HepG2 (cell line): ENCODE data around the gene DEPDC5. TPM values are rescaled to one million over a fixed set of nuclear protein-coding genes. Genes with fewer than 3 reads are reported as not detected.
"Not testable (repeated sequence)": the region's sequence is repeated elsewhere in the genome, so short reads cannot be mapped to it uniquely, and the experiment has no call there.

Experiments
- ATAC-seq: fragments of 200-7000 bp; cut with Tn5 transposase; 3 replicates; pipeline ENCODE4 v1.9.1; 2020; ENCODE audit warnings: mild to moderate bottlenecking, moderate library complexity
- BruUV-seq: library from RNA; stranded (reverse); fragments of 400-500 nt; replicated peaks from 2 replicates; lab custom pipeline; 2021; lab: Mats Ljungman, UMichigan
- CTCF ChIA-PET: fragments of 300-600 bp; formaldehyde crosslinking; extraction: SDS; loops from one replicate; lab custom pipeline; 2021; ENCODE audit warnings: low total read pairs, inconsistent platforms, low intra/inter-chr PET ratio; lab: Yijun Ruan, JAX
- POLR2A ChIA-PET: fragments of 350-600 bp; sonication (Branson Sonifier 250); formaldehyde crosslinking; loops from one replicate; lab custom pipeline; 2020; ENCODE audit warnings: antibody characterized with exemption, inconsistent platforms; lab: Yijun Ruan, JAX
- DNase-seq: peaks from one replicate; pipeline ENCODE4 v3.0.0-alpha.2; 2015; ENCODE audit warnings: low spot score
- FAIRE-seq: peaks from 3 replicates; lab custom pipeline; 2011; peaks lifted over from hg19 to GRCh38; lab: Jason Lieb, UNC
- H2AFZ ChIP-seq: one replicate; pipeline ENCODE4 v1.6.1; 2011; ENCODE audit warnings: low read length, inconsistent platforms
- H3K27ac ChIP-seq: fragments of 300-600 bp; 3 replicates; pipeline ENCODE4 v1.8.0; 2011; ENCODE audit warnings: mixed run types, mild to moderate bottlenecking, mixed read lengths, low read length, inconsistent platforms; ENCODE audit not compliant: insufficient read depth; ENCODE audit errors: extremely low read length
- H3K27me3 ChIP-seq, 2 experiments: fragments of 200-600 bp in 1 of 2; 2 replicates in 1 of 2; 3 replicates in 1 of 2; pipeline versions ENCODE4 v1.6.0 to v1.8.0; 2011; ENCODE audit warnings: low read length in 2 of 2, mild to moderate bottlenecking in 2 of 2, moderate library complexity in 2 of 2, inconsistent platforms in 1 of 2; ENCODE audit not compliant: insufficient read depth in 2 of 2, control insufficient read depth in 1 of 2
- H3K36me3 ChIP-seq, 2 experiments: fragments of 200-600 bp in 1 of 2; replicated peaks in 1 of 2; 2 replicates in 1 of 2; 3 replicates in 1 of 2; pipeline versions ENCODE4 v1.5.1 to v1.8.0; 2011; ENCODE audit warnings: low read length in 2 of 2, inconsistent platforms in 1 of 2; ENCODE audit not compliant: insufficient read depth in 2 of 2, control insufficient read depth in 1 of 2
- H3K4me1 ChIP-seq: 2 replicates; pipeline ENCODE4 v1.5.1; 2012; ENCODE audit warnings: low read length, inconsistent platforms; ENCODE audit not compliant: insufficient read depth
- H3K4me2 ChIP-seq: 2 replicates; pipeline ENCODE4 v1.6.0; 2011; ENCODE audit warnings: low read depth, low read length, inconsistent platforms
- H3K4me3 ChIP-seq, 3 experiments: fragments of 200-600 bp in 1 of 3; sonication (generic), shearing (Covaris generic) in 1 of 3; replicated peaks in 1 of 3; 2 replicates each; pipeline ENCODE4 v1.5.1; 2011 to 2016; ENCODE audit warnings: low read length in 3 of 3, inconsistent platforms in 2 of 3, low read depth in 2 of 3, mild to moderate bottlenecking in 2 of 3, control low read depth in 1 of 3, mixed read lengths in 1 of 3; ENCODE audit not compliant: insufficient read depth in 1 of 3
- H3K79me2 ChIP-seq: one replicate; pipeline ENCODE4 v1.6.1; 2011; ENCODE audit warnings: low read length, inconsistent platforms; ENCODE audit not compliant: insufficient read depth
- H3K9ac ChIP-seq: 2 replicates; pipeline ENCODE4 v1.6.0; 2011; ENCODE audit warnings: mild to moderate bottlenecking, low read depth, low read length, inconsistent platforms; ENCODE audit not compliant: insufficient read depth
- H3K9me3 ChIP-seq: 2 replicates; pipeline ENCODE4 v1.5.1; 2012; ENCODE audit warnings: mild to moderate bottlenecking, low read length
- H4K20me1 ChIP-seq: 2 replicates; pipeline ENCODE4 v1.6.0; 2011; ENCODE audit warnings: inconsistent platforms, mild to moderate bottlenecking, low read length, moderate library complexity; ENCODE audit not compliant: insufficient read depth
- ATF7-NPFF ChIP-seq: sonication (generic); formaldehyde crosslinking; IDR thresholded peaks from 2 replicates; pipeline ENCODE4 v1.8.1; 2023; ENCODE audit warnings: mild to moderate bottlenecking, low read depth, missing genetic modification reagents, moderate library complexity
- BCL3 ChIP-seq: sonication (generic); formaldehyde crosslinking; IDR thresholded peaks from 2 replicates; pipeline ENCODE4 v1.5.1; 2020; ENCODE audit warnings: mild to moderate bottlenecking, missing genetic modification reagents, moderate library complexity
- CBFB ChIP-seq: sonication (generic); formaldehyde crosslinking; IDR thresholded peaks from 2 replicates; pipeline ENCODE4 v1.4.0; 2020; ENCODE audit warnings: missing genetic modification reagents
- JARID2 ChIP-seq: sonication (generic); formaldehyde crosslinking; IDR thresholded peaks from 2 replicates; pipeline ENCODE4 v1.8.1; 2023; ENCODE audit warnings: missing genetic modification reagents, inconsistent platforms; ENCODE audit not compliant: insufficient replicate concordance
- MEF2D ChIP-seq: sonication (generic); formaldehyde crosslinking; IDR thresholded peaks from 2 replicates; pipeline ENCODE4 v1.5.1; 2020; ENCODE audit warnings: mild to moderate bottlenecking, missing genetic modification reagents
- SRSF1 ChIP-seq: fragments of 200-400 bp; formaldehyde crosslinking; optimal IDR thresholded peaks from 2 replicates; pipeline ENCODE3; 2017; ENCODE audit warnings: mild to moderate bottlenecking, low read depth, low read length, moderate library complexity
- THAP11 ChIP-seq: IDR thresholded peaks from 2 replicates; pipeline ENCODE4 v1.6.1; 2016; ENCODE audit warnings: missing biosample characterization, missing genetic modification reagents
- ZNF10 ChIP-seq: sonication (generic); formaldehyde crosslinking; IDR thresholded peaks from 2 replicates; pipeline ENCODE4 v1.4.0; 2020; ENCODE audit warnings: mild to moderate bottlenecking, low read depth, missing genetic modification reagents, borderline replicate concordance
- ZNF552 ChIP-seq: sonication (generic); formaldehyde crosslinking; IDR thresholded peaks from 2 replicates; pipeline ENCODE4 v1.9.0; 2022; ENCODE audit warnings: missing genetic modification reagents, mild to moderate bottlenecking, borderline replicate concordance
- ZNF713 ChIP-seq: sonication (generic); formaldehyde crosslinking; IDR thresholded peaks from 2 replicates; pipeline ENCODE4 v1.4.0; 2020; ENCODE audit warnings: mild to moderate bottlenecking, missing genetic modification reagents
- WGBS: methylation state at CpG from one replicate; pipeline ENCODE4 v1.1.6; 2017; ENCODE audit warnings: low lambda C conversion rate; 5-methylcytosine and 5-hydroxymethylcytosine counted together
- in situ Hi-C: cut with HindIII; loops from 2 replicates; pipeline ENCODE4 v1.10.0; 2017; ENCODE audit warnings: low pct_unique_long_range_greater_than_20kb; ENCODE audit not compliant: extremely low pct_ligation_motif_present
- intact Hi-C: fragments of 100-400 bp; cut with micrococcal nuclease; formaldehyde crosslinking; loops from one replicate; pipeline ENCODE4 v1.10.0; 2022; ENCODE audit not compliant: unreplicated experiment
- polyA plus RNA-seq, 8 experiments: library from polyadenylated mRNA; depleted of rRNA in 3 of 8; stranded (reverse) in 7 of 8; unstranded in 1 of 8; fragments of >200 nt; fragmentation: Illumina TruSeq in 4 of 8; extraction: Trizol in 4 of 8; gene quantifications; 2 replicates each; pipeline versions ENCODE4 v1.2.1 to v1.2.3, GENCODE V29; 2011 to 2016; ENCODE audit warnings: low read depth in 4 of 8, missing spikeins in 1 of 8, mixed read lengths in 1 of 8; ENCODE audit not compliant: insufficient read depth in 1 of 8
- total RNA-seq, 5 experiments: library from RNA; depleted of rRNA; stranded (reverse); fragments of >200 nt; fragmentation: Illumina TruSeq; extraction: Trizol; gene quantifications; 2 replicates each; pipeline ENCODE4 v1.2.3, GENCODE V29; 2016; ENCODE audit warnings: low read depth in 1 of 5

DEPDC5 gene
- total and polyA plus RNA-seq, 2 of the 13 experiments (the other 11 are each of a cell fraction or from before 2014, with no cell fraction given) = 9.8 to 12.4 TPM

GRCh38 chr22:31800065-31800464 lies 46.2 kb downstream of the DEPDC5 start (continued):
- TF ChIP-seq ZNF713 (no peak), SRSF1 (no peak), ATF7-NPFF (CRISPR knock-in tag) (no peak)

DNA sequence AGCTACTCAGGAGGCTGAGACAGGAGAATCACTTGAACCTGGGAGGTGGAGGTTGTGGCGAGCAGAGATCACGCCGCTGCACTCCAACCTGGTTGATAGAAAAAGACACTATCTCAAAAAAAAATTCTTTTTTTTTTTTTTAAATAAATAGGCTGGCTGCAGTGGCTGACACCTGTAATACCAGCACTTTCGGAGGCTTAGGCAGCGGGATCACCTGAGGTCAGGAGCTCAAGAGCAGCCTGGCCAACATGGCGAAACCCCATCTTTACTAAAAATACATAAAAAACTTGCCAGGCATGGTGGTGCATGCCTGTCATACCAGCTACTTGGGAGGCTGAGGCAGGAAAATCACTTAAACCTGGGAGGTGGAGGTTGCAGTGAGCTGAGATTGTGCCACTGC lies 47.0 kb downstream of the DEPDC5 start:
- H3K27ac ChIP-seq, H3K27me3 ChIP-seq, FAIRE-seq, DNase-seq, in situ Hi-C loops, ATAC-seq, H3K4me1 ChIP-seq, CTCF ChIA-PET, intact Hi-C loops, H3K4me3 ChIP-seq, POLR2A ChIA-PET, H3K4me2 ChIP-seq, BruUV-seq, H3K9me3 ChIP-seq, H2AFZ ChIP-seq, H4K20me1 ChIP-seq, H3K9ac ChIP-seq, H3K79me2 ChIP-seq: not testable (repeated sequence)
- peaks cover 4 to 51% of the 10 kb centered on the region in 2 experiments; a peak in 4 of 5 replicates for H3K36me3 ChIP-seq
- 98% methylated on average over 6 of the region's 6 CpGs for WGBS

- POLR2A ChIA-PET = no interaction called here
Observed at GRCh38 chr22:31802575-31802974, 48.8 kb downstream of the DEPDC5 start.

More at GRCh38 chr22:31802575-31802974, 48.8 kb downstream of the DEPDC5 start:
- WGBS = 90% methylated on average over 7 of the region's 7 CpGs
- in situ Hi-C loops (no loop called here), intact Hi-C loops (no loop called here)
- no peak overlapping the region for H2AFZ ChIP-seq
- H3K27me3 ChIP-seq = no peaks in the 10 kb centered on the region; a peak in 1 of 5 replicates
- CTCF ChIA-PET = no interaction called here
- BruUV-seq = no TSS peak
- TF ChIP-seq THAP11 (CRISPR knock-in tag) = no peak
- TF ChIP-seq BCL3 (CRISPR knock-in tag) = no peak
- TF ChIP-seq MEF2D (CRISPR knock-in tag) = no peak
- no peak for TF ChIP-seq JARID2 (CRISPR knock-in tag)
- no peak for TF ChIP-seq CBFB (CRISPR knock-in tag)
- no peak for TF ChIP-seq ZNF10 (CRISPR knock-in tag)
- TF ChIP-seq ZNF552 (CRISPR knock-in tag) = no peak
- no peak overlapping the region for H3K9ac ChIP-seq
- H3K4me2 ChIP-seq = no peak overlapping the region
- H3K4me1 ChIP-seq = no peaks in the 10 kb centered on the region
- H3K4me3 ChIP-seq = no peak overlapping the region
- no peak for ATAC-seq
- no peak for DNase-seq
- FAIRE-seq = no peak
- no peak overlapping the region for H3K27ac ChIP-seq
- H3K36me3 ChIP-seq = peaks cover 4 to 54% of the 10 kb centered on the region in 2 experiments; a peak in 4 of 5 replicates
- no peaks in the 10 kb centered on the region for H3K79me2 ChIP-seq
- no peaks in the 10 kb centered on the region for H3K9me3 ChIP-seq
- no peaks in the 10 kb centered on the region for H4K20me1 ChIP-seq
